ENCODE measurements around the gene FAM149B1.

The FAM149B1 gene

DNA sequence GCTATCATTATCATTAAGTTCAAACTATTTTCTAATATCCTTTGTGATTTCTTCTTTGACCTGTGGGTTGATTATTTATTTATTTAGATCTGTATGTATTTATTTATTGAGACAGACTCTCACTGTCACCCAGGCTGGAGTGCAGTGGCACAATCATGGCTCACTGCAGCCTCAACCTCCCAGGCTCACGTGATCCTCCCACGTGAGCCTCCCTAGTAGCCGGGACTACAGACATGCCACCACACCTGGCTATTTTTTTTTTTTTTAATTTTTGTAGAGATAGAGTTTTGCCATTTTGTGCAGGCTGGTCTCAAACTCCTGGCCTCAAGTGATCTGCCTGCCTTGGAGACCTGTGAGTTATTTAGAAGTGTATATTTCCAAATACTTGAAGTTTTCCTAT lies 113.2 kb downstream of the FAM149B1 start:
- no peak for DNase-seq (ENCODE audit: low read depth in 2 of 2)

DNA sequence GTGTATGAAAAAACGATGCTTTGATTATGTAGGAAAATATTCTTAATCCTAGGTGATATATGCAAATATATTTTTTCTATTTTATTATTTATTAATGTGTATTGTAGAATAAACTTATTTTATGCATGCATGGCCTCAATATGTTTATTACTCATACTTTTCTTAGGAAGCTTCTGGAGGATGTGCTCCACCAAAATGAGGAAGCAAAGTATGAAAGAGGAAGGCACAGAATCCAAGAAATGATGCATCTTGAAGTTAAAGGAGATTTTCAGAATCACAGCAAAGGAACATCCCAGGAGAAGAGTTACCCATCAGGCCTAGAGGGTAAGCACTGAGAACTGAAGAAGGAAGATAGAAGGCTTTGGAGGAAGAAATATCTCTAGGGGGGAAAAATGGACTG lies 119.5 kb downstream of the FAM149B1 start:
- no peak for DNase-seq (ENCODE audit: low read depth in 2 of 2)

DNA sequence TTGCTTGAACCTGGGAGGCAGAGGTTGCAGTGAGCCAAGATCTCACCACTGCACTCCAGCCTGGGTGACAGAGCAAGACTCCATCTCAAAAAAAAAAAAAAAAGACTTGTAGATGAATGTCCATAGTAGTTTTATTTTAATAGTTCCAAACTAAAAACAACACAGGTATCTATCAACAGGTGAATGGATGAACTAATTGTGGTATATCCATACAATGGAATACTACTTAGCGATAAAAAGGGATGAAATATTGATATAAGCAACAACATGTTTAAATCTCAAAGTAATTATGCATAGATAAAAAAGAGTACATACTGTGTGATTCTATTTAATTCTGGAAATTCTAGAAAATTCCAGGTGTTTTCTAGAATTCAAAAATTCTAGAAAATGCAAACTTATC lies 122.0 kb downstream of the FAM149B1 start:
- no peak for DNase-seq (ENCODE audit: low read depth in 2 of 2)

DNA sequence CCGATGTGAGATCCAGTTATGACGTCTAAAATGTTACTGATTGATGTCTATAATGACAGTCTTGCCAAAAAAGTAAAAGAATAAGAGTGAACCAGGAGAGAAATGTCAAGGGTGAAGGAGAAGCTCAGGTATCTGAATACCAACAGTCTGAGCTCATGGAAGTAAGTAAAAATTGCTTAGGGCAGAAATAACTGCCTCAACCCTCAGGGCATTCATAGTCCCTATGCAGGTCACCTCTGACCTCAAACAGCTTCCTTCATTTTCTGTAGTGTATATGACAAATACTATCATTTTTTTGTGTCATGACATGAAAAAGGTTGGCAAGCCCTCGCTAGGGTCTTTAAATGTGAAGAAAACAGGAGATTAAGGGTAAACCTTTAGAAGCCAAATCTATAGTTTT lies 125.5 kb downstream of the FAM149B1 start:
- no peak for DNase-seq (ENCODE audit: low read depth in 2 of 2)
